Duodenal mucosa (tissue), 2 donors: ENCODE results near the gene TRIP12.
"Not testable (repeated sequence)": the region's sequence is repeated elsewhere in the genome, so short reads cannot be mapped to it uniquely, and the experiment has no call there.

ENCODE experiments used
- H3K27ac ChIP-seq: one replicate; pipeline ENCODE4 v1.7.0; 2013; ENCODE audit warnings: low read depth, low read length
- H3K27me3 ChIP-seq, 2 donors: one replicate each; pipeline ENCODE4 v1.7.0; 2013; ENCODE audit warnings: low read length in 2 of 2, control low read depth in 1 of 2; ENCODE audit not compliant: insufficient read depth in 2 of 2, control insufficient read depth in 1 of 2
- H3K36me3 ChIP-seq, 2 donors: one replicate each; pipeline ENCODE4 v1.7.0; 2013; ENCODE audit warnings: low read length in 2 of 2, control low read depth in 1 of 2; ENCODE audit not compliant: insufficient read depth in 2 of 2, control insufficient read depth in 1 of 2
- H3K4me1 ChIP-seq, 2 donors: one replicate each; pipeline ENCODE4 v1.7.0; 2013; ENCODE audit warnings: low read length in 2 of 2, control low read depth in 1 of 2; ENCODE audit not compliant: insufficient read depth in 2 of 2, control insufficient read depth in 1 of 2
- H3K4me3 ChIP-seq, 2 donors: one replicate each; pipeline ENCODE4 v1.7.0; 2013; ENCODE audit warnings: low read length in 2 of 2, low read depth in 1 of 2
- H3K9ac ChIP-seq, 2 donors: one replicate each; pipeline ENCODE4 v1.7.0; 2013; ENCODE audit warnings: low read length in 2 of 2, low read depth in 1 of 2
- H3K9me3 ChIP-seq, 2 donors: one replicate each; pipeline ENCODE4 v1.7.0; 2013; ENCODE audit warnings: low read length in 2 of 2, control low read depth in 1 of 2; ENCODE audit not compliant: control insufficient read depth in 1 of 2

Gene TRIP12

GRCh38 chr2:229943770-229944449 lies 22.1 kb upstream of the TRIP12 start:
- H3K36me3 ChIP-seq, result no peaks in the 10 kb centered on the region
- no peak overlapping the region for H3K27ac ChIP-seq
- H3K4me1 ChIP-seq, result no peaks in the 10 kb centered on the region
- no peak overlapping the region for H3K9ac ChIP-seq
- no peak overlapping the region for H3K4me3 ChIP-seq
- H3K27me3 ChIP-seq, result no peaks in the 10 kb centered on the region
- no peaks in the 10 kb centered on the region for H3K9me3 ChIP-seq

- H3K4me3 ChIP-seq, result no peak overlapping the region
- no peaks in the 10 kb centered on the region for H3K9me3 ChIP-seq
- no peak overlapping the region for H3K27ac ChIP-seq
- no peaks in the 10 kb centered on the region for H3K4me1 ChIP-seq
- H3K36me3 ChIP-seq, result no peaks in the 10 kb centered on the region
- H3K9ac ChIP-seq, result no peak overlapping the region
- H3K27me3 ChIP-seq, result no peaks in the 10 kb centered on the region
Observed at GRCh38 chr2:229943171-229943570, 21.4 kb upstream of the TRIP12 start.

GRCh38 chr2:229942671-229943070 lies 20.9 kb upstream of the TRIP12 start:
- Histone ChIP-seq H3K27me3 (no peaks in the 10 kb centered on the region), H3K36me3 (no peaks in the 10 kb centered on the region), H3K4me3 (no peak overlapping the region), H3K9ac (no peak overlapping the region), H3K9me3 (no peaks in the 10 kb centered on the region), H3K4me1 (no peaks in the 10 kb centered on the region), H3K27ac (no peak overlapping the region)

- Histone ChIP-seq H3K27me3 (no peaks in the 10 kb centered on the region), H3K4me3 (no peak overlapping the region), H3K9ac (no peak overlapping the region), H3K27ac (no peak overlapping the region), H3K9me3 (no peaks in the 10 kb centered on the region), H3K36me3 (peaks cover 0 to 4% of the 10 kb centered on the region in 2 donors), H3K4me1 (no peaks in the 10 kb centered on the region)
Observed at GRCh38 chr2:229937537-229937936, 15.7 kb upstream of the TRIP12 start.

- H3K9me3 ChIP-seq, result no peaks in the 10 kb centered on the region
- no peak overlapping the region for H3K9ac ChIP-seq
- peaks cover 0 to 4% of the 10 kb centered on the region in 2 donors for H3K36me3 ChIP-seq
- H3K4me3 ChIP-seq, result no peak overlapping the region
- no peak overlapping the region for H3K27ac ChIP-seq
- H3K4me1 ChIP-seq, result no peaks in the 10 kb centered on the region
- H3K27me3 ChIP-seq, result no peaks in the 10 kb centered on the region
Observed at GRCh38 chr2:229931241-229931640, 9.4 kb upstream of the TRIP12 start.

- Histone ChIP-seq H3K4me1 (no peaks in the 10 kb centered on the region), H3K9me3 (no peaks in the 10 kb centered on the region), H3K36me3 (peaks cover 0 to 4% of the 10 kb centered on the region in 2 donors), H3K27ac (no peak overlapping the region), H3K4me3 (no peak overlapping the region), H3K9ac (no peak overlapping the region), H3K27me3 (no peaks in the 10 kb centered on the region)
Observed at GRCh38 chr2:229930656-229931055, 8.8 kb upstream of the TRIP12 start.

GRCh38 chr2:229927817-229928321 lies 6.1 kb upstream of the TRIP12 start:
- Histone ChIP-seq H3K27ac (no peak overlapping the region), H3K9ac (no peak overlapping the region), H3K4me3 (no peak overlapping the region), H3K27me3 (no peaks in the 10 kb centered on the region), H3K36me3 (no peaks in the 10 kb centered on the region), H3K4me1 (peaks cover 3 to 4% of the 10 kb centered on the region in 2 donors), H3K9me3 (no peaks in the 10 kb centered on the region)

- peaks cover 4 to 12% of the 10 kb centered on the region in 2 donors for H3K4me1 ChIP-seq
- H3K36me3 ChIP-seq, result no peaks in the 10 kb centered on the region
- no peak overlapping the region for H3K27ac ChIP-seq
- no peaks in the 10 kb centered on the region for H3K27me3 ChIP-seq
- no peaks in the 10 kb centered on the region for H3K9me3 ChIP-seq
- H3K4me3 ChIP-seq, result no peak overlapping the region
- H3K9ac ChIP-seq, result no peak overlapping the region
Observed at GRCh38 chr2:229925201-229925600, 3.4 kb upstream of the TRIP12 start.

GRCh38 chr2:229924541-229924940 lies 2.7 kb upstream of the TRIP12 start:
- not testable (repeated sequence) for H3K27ac ChIP-seq, H3K4me3 ChIP-seq, H3K27me3 ChIP-seq, H3K9ac ChIP-seq, H3K9me3 ChIP-seq, H3K36me3 ChIP-seq
- peaks cover 10 to 17% of the 10 kb centered on the region in 2 donors for H3K4me1 ChIP-seq

GRCh38 chr2:229922449-229923386 lies 909 bp upstream of the TRIP12 start, which contains the start of gene FBXO36:
TSS of gene FBXO36 (plus strand) at chr2:229922503. CDS start at chr2:229922514, 11 bp downstream.
- Histone ChIP-seq H3K27me3 (no peaks in the 10 kb centered on the region), H3K4me3 (peak within 1 kb of the TSS; percentile 82 to 95)

More at GRCh38 chr2:229922449-229923386, 909 bp upstream of the TRIP12 start, which contains the start of gene FBXO36:
- Histone ChIP-seq H3K27ac (peak within 1 kb of the TSS; percentile 99), H3K4me1 (peaks cover 16 to 17% of the 10 kb centered on the region in 2 donors), H3K36me3 (peaks cover 3 to 4% of the 10 kb centered on the region in 2 donors), H3K9me3 (no peaks in the 10 kb centered on the region), H3K9ac (peak within 1 kb of the TSS; percentile 82 to 90)
